ENCODE results near the gene PARN.

DNA sequence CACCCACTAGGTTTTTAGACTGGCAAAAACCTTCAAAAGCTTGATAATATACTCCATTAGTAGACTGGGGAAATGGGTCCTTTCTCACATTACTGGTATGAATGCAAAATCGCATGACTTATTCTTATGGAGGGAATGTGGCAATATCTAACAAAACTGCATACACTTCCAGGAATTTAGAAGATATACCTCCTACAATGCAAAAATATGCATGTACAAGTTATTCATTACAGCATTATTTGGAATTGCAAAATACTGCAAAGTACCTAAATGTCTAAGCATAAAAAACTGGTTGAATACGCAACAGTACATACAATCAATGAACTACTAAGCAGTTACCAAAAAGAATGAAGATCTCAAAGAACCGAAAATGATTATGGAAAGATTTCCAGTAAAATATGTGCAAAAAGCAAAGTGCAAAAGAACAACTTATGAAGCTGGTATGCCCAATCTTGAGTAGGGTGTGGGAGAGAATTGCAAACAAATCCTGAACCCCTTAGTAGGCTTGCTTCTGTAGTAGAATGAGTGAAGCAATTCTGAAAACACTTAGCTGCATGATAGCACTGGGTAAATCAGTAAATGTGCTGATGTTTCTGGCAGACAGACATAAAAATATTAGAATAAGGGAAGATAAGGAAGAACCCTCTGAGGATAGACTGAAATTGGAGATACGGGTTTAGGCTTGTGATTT, 180.1 kb downstream of the PARN start:
- TF ChIP-seq, protein P1, sequence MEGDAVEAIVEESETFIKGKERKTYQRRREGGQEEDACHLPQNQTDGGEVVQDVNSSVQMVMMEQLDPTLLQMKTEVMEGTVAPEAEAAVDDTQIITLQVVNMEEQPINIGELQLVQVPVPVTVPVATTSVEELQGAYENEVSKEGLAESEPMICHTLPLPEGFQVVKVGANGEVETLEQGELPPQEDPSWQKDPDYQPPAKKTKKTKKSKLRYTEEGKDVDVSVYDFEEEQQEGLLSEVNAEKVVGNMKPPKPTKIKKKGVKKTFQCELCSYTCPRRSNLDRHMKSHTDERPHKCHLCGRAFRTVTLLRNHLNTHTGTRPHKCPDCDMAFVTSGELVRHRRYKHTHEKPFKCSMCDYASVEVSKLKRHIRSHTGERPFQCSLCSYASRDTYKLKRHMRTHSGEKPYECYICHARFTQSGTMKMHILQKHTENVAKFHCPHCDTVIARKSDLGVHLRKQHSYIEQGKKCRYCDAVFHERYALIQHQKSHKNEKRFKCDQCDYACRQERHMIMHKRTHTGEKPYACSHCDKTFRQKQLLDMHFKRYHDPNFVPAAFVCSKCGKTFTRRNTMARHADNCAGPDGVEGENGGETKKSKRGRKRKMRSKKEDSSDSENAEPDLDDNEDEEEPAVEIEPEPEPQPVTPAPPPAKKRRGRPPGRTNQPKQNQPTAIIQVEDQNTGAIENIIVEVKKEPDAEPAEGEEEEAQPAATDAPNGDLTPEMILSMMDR (conservative IDR thresholded peaks at IDR 0.05; ENCODE audit: low read depth, low read length), result no peak
- TF ChIP-seq MAFK (IDR thresholded peaks at IDR 0.05; ENCODE audit: low read depth, low read length), result no peak
- no peak for TF ChIP-seq POLR2A (IDR thresholded peaks at IDR 0.05; ENCODE audit: low read depth, low read length)
- TF ChIP-seq SMC3 (IDR thresholded peaks at IDR 0.05; ENCODE audit: low read depth, low read length), result no peak
